ENCODE data around the gene PHLPP1.

DNA sequence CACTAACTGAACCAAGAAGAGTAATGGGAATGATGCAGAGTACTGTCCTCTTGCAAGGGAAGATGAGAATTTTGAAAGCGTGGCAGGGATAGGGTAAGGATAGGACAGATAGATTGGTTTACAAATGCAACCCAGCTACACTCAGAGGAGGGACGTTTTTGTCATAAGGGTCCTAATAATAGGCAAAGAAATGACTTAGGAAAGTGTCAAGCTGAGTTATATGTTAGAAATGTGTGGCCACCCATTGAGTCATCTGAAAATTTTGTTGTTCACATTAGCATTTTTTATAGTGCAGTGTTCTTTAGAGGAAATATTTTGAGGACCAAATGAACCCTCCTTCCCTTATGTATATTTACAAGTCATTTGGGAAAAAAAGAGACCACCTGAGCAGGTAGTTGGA is 137.5 kb downstream of the PHLPP1 start:
- TF ChIP-seq, protein P1, sequence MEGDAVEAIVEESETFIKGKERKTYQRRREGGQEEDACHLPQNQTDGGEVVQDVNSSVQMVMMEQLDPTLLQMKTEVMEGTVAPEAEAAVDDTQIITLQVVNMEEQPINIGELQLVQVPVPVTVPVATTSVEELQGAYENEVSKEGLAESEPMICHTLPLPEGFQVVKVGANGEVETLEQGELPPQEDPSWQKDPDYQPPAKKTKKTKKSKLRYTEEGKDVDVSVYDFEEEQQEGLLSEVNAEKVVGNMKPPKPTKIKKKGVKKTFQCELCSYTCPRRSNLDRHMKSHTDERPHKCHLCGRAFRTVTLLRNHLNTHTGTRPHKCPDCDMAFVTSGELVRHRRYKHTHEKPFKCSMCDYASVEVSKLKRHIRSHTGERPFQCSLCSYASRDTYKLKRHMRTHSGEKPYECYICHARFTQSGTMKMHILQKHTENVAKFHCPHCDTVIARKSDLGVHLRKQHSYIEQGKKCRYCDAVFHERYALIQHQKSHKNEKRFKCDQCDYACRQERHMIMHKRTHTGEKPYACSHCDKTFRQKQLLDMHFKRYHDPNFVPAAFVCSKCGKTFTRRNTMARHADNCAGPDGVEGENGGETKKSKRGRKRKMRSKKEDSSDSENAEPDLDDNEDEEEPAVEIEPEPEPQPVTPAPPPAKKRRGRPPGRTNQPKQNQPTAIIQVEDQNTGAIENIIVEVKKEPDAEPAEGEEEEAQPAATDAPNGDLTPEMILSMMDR (IDR thresholded peaks at IDR 0.05 in 8 of 11, conservative IDR thresholded peaks at IDR 0.05 in 3 of 11), result no peak
- no peak for TF ChIP-seq POLR2AphosphoS5 (IDR thresholded peaks at IDR 0.05)

Data from spleen (tissue), 7 donors.